ENCODE results near the gene ACOXL. TPM values are rescaled to one million over a fixed set of nuclear protein-coding genes. Genes with fewer than 3 reads are reported as not detected.

Gene ACOXL
- total RNA-seq, 5 donors from 2014 or later (not counting 1 experiment from before 2014, with no cell fraction given): 0.10 TPM; not detected in 4

GRCh38 chr2:110729106-110729505 is 3.3 kb upstream of the ACOXL start:
- Histone ChIP-seq H3K27ac (ENCODE audit: low read length) (no peak overlapping the region), H3K4me1 (ENCODE audit: control insufficient read depth in 1 of 2, extremely low read depth in 1 of 2, insufficient read depth in 2 of 2, low read length in 2 of 2) (peaks cover 0 to 14% of the 10 kb centered on the region in 2 experiments), H3K36me3 (ENCODE audit: control insufficient read depth in 2 of 2, extremely low read depth in 1 of 2, insufficient read depth in 1 of 2, low read length in 1 of 2) (no peaks in the 10 kb centered on the region), H3K4me3 (ENCODE audit: control insufficient read depth in 1 of 2, extremely low read depth in 1 of 2, low read length in 1 of 2) (no peak overlapping the region), H3K9me3 (no peaks in the 10 kb centered on the region), H3K27me3 (replicated peaks in 1 of 2; ENCODE audit: control insufficient read depth in 2 of 2, extremely low read depth in 1 of 2, insufficient read depth in 2 of 2, low read length in 1 of 2) (peaks cover 0 to 21% of the 10 kb centered on the region in 2 experiments)
- no peak overlapping the region for H3K27ac Mint-ChIP-seq
- H3K4me3 Mint-ChIP-seq: no peak overlapping the region
- ChIA-PET CTCF (no interaction called here), POLR2A (no interaction called here)
- ATAC-seq (replicated peaks in 1 of 4): no peak
- no peaks in the 10 kb centered on the region for H3K9me3 Mint-ChIP-seq
- H3K4me1 Mint-ChIP-seq: peaks cover 13 to 16% (median 16%) of the 10 kb centered on the region in 3 donors
- H3K36me3 Mint-ChIP-seq: no peaks in the 10 kb centered on the region
- WGBS (ENCODE audit: insufficient coverage): 88% methylated on average over 6 of the region's 7 CpGs
- DNase-seq: no peak
- H3K27me3 Mint-ChIP-seq: peaks cover 37 to 44% of the 10 kb centered on the region in 2 donors

GRCh38 chr2:110731064-110731463 is 1.3 kb upstream of the ACOXL start:
- Mint-ChIP-seq H3K27ac (no peak overlapping the region), H3K36me3 (no peaks in the 10 kb centered on the region), H3K4me1 (peaks cover 13 to 16% (median 16%) of the 10 kb centered on the region in 3 donors), H3K9me3 (no peaks in the 10 kb centered on the region), H3K27me3 (peaks cover 54 to 55% of the 10 kb centered on the region in 2 donors), H3K4me3 (peak overlapping the region in 2 of 3 donors; percentile 1 to 79)
- no peak for ATAC-seq (replicated peaks in 1 of 4)
- CTCF ChIA-PET: no interaction called here
- Histone ChIP-seq H3K27ac (ENCODE audit: low read length) (no peak overlapping the region), H3K9me3 (no peaks in the 10 kb centered on the region), H3K27me3 (replicated peaks in 1 of 2; ENCODE audit: control insufficient read depth in 2 of 2, extremely low read depth in 1 of 2, insufficient read depth in 2 of 2, low read length in 1 of 2) (peaks cover 0 to 33% of the 10 kb centered on the region in 2 experiments), H3K36me3 (ENCODE audit: control insufficient read depth in 2 of 2, extremely low read depth in 1 of 2, insufficient read depth in 1 of 2, low read length in 1 of 2) (no peaks in the 10 kb centered on the region), H3K4me3 (ENCODE audit: control insufficient read depth in 1 of 2, extremely low read depth in 1 of 2, low read length in 1 of 2) (no peak overlapping the region), H3K4me1 (ENCODE audit: control insufficient read depth in 1 of 2, extremely low read depth in 1 of 2, insufficient read depth in 2 of 2, low read length in 2 of 2) (peaks cover 0 to 14% of the 10 kb centered on the region in 2 experiments)
- POLR2A ChIA-PET: no interaction called here
- WGBS (ENCODE audit: insufficient coverage): 97% methylated on average over 2 of the region's 5 CpGs
- no peak for DNase-seq

GRCh38 chr2:110735366-110735765 is 3.0 kb downstream of the ACOXL start:
- Mint-ChIP-seq H3K27ac (no peak overlapping the region), H3K9me3 (peaks cover 3 to 9% (median 8%) of the 10 kb centered on the region in 3 donors), H3K4me1 (peaks cover 13 to 16% (median 16%) of the 10 kb centered on the region in 3 donors), H3K4me3 (no peak overlapping the region), H3K27me3 (peaks cover 86 to 87% of the 10 kb centered on the region in 2 donors), H3K36me3 (peaks cover 3% of the 10 kb centered on the region)
- WGBS (ENCODE audit: insufficient coverage): 76% methylated on average over 2 of the region's 4 CpGs
- H3K27ac ChIP-seq (ENCODE audit: low read length): no peak overlapping the region
- no peaks in the 10 kb centered on the region for H3K9me3 ChIP-seq
- H3K4me1 ChIP-seq (ENCODE audit: control insufficient read depth in 1 of 2, extremely low read depth in 1 of 2, insufficient read depth in 2 of 2, low read length in 2 of 2): peaks cover 0 to 14% of the 10 kb centered on the region in 2 experiments
- peaks cover 0 to 51% of the 10 kb centered on the region in 2 experiments for H3K27me3 ChIP-seq (replicated peaks in 1 of 2; ENCODE audit: control insufficient read depth in 2 of 2, extremely low read depth in 1 of 2, insufficient read depth in 2 of 2, low read length in 1 of 2)
- DNase-seq (no peak), ATAC-seq (replicated peaks in 1 of 4) (no peak)
- POLR2A ChIA-PET: no interaction called here
- H3K36me3 ChIP-seq (ENCODE audit: control insufficient read depth in 2 of 2, extremely low read depth in 1 of 2, insufficient read depth in 1 of 2, low read length in 1 of 2): no peaks in the 10 kb centered on the region
- no peak overlapping the region for H3K4me3 ChIP-seq (ENCODE audit: control insufficient read depth in 1 of 2, extremely low read depth in 1 of 2, low read length in 1 of 2)
- CTCF ChIA-PET: no interaction called here

- DNase-seq (no peak), ATAC-seq (replicated peaks in 1 of 4) (no peak)
- H3K27me3 ChIP-seq (replicated peaks in 1 of 2; ENCODE audit: control insufficient read depth in 2 of 2, extremely low read depth in 1 of 2, insufficient read depth in 2 of 2, low read length in 1 of 2): peaks cover 0 to 51% of the 10 kb centered on the region in 2 experiments
- no peak overlapping the region for H3K4me3 Mint-ChIP-seq
- H3K27ac Mint-ChIP-seq: no peak overlapping the region
- WGBS (ENCODE audit: insufficient coverage): no CpG with 5 or more reads among the region's 2 CpGs
- ChIA-PET POLR2A (no interaction called here), CTCF (no interaction called here)
- H3K4me3 ChIP-seq (ENCODE audit: control insufficient read depth in 1 of 2, extremely low read depth in 1 of 2, low read length in 1 of 2): no peak overlapping the region
- peaks cover 7 to 10% (median 9%) of the 10 kb centered on the region in 3 donors for H3K4me1 Mint-ChIP-seq
- H3K9me3 ChIP-seq: no peaks in the 10 kb centered on the region
- peaks cover 88 to 89% of the 10 kb centered on the region in 2 donors for H3K27me3 Mint-ChIP-seq
- no peak overlapping the region for H3K27ac ChIP-seq (ENCODE audit: low read length)
- H3K4me1 ChIP-seq (ENCODE audit: control insufficient read depth in 1 of 2, extremely low read depth in 1 of 2, insufficient read depth in 2 of 2, low read length in 2 of 2): peaks cover 0 to 6% of the 10 kb centered on the region in 2 experiments
- H3K36me3 ChIP-seq (ENCODE audit: control insufficient read depth in 2 of 2, extremely low read depth in 1 of 2, insufficient read depth in 1 of 2, low read length in 1 of 2): no peaks in the 10 kb centered on the region
- peaks cover 3% of the 10 kb centered on the region for H3K36me3 Mint-ChIP-seq
- peaks cover 3 to 9% (median 8%) of the 10 kb centered on the region in 3 donors for H3K9me3 Mint-ChIP-seq
These were observed 5.4 kb downstream of the ACOXL start for GRCh38 chr2:110737783-110738182.

GRCh38 chr2:110740747-110741349 is 8.5 kb downstream of the ACOXL start:
- H3K9me3 Mint-ChIP-seq: peaks cover 3 to 9% (median 8%) of the 10 kb centered on the region in 3 donors
- no peak for ATAC-seq (replicated peaks in 1 of 4)
- no peak for DNase-seq
- WGBS (ENCODE audit: insufficient coverage): 96% methylated on average over 4 of the region's 9 CpGs
- Histone ChIP-seq H3K27ac (ENCODE audit: low read length) (no peak overlapping the region), H3K4me1 (ENCODE audit: control insufficient read depth in 1 of 2, extremely low read depth in 1 of 2, insufficient read depth in 2 of 2, low read length in 2 of 2) (no peaks in the 10 kb centered on the region), H3K9me3 (no peaks in the 10 kb centered on the region), H3K27me3 (replicated peaks in 1 of 2; ENCODE audit: control insufficient read depth in 2 of 2, extremely low read depth in 1 of 2, insufficient read depth in 2 of 2, low read length in 1 of 2) (peaks cover 0 to 44% of the 10 kb centered on the region in 2 experiments), H3K4me3 (ENCODE audit: control insufficient read depth in 1 of 2, extremely low read depth in 1 of 2, low read length in 1 of 2) (no peak overlapping the region), H3K36me3 (ENCODE audit: control insufficient read depth in 2 of 2, extremely low read depth in 1 of 2, insufficient read depth in 1 of 2, low read length in 1 of 2) (no peaks in the 10 kb centered on the region)
- peaks cover 72 to 76% of the 10 kb centered on the region in 2 donors for H3K27me3 Mint-ChIP-seq
- ChIA-PET POLR2A (no interaction called here), CTCF (no interaction called here)
- no peaks in the 10 kb centered on the region for H3K4me1 Mint-ChIP-seq
- H3K27ac Mint-ChIP-seq: no peak overlapping the region
- peaks cover 3% of the 10 kb centered on the region for H3K36me3 Mint-ChIP-seq
- no peak overlapping the region for H3K4me3 Mint-ChIP-seq

GRCh38 chr2:110741491-110741980 is 9.2 kb downstream of the ACOXL start:
- H3K27ac Mint-ChIP-seq: no peak overlapping the region
- Histone ChIP-seq H3K4me3 (ENCODE audit: control insufficient read depth in 1 of 2, extremely low read depth in 1 of 2, low read length in 1 of 2) (no peak overlapping the region), H3K4me1 (ENCODE audit: control insufficient read depth in 1 of 2, extremely low read depth in 1 of 2, insufficient read depth in 2 of 2, low read length in 2 of 2) (no peaks in the 10 kb centered on the region), H3K9me3 (no peaks in the 10 kb centered on the region), H3K27me3 (replicated peaks in 1 of 2; ENCODE audit: control insufficient read depth in 2 of 2, extremely low read depth in 1 of 2, insufficient read depth in 2 of 2, low read length in 1 of 2) (peaks cover 0 to 41% of the 10 kb centered on the region in 2 experiments), H3K27ac (ENCODE audit: low read length) (no peak overlapping the region), H3K36me3 (ENCODE audit: control insufficient read depth in 2 of 2, extremely low read depth in 1 of 2, insufficient read depth in 1 of 2, low read length in 1 of 2) (no peaks in the 10 kb centered on the region)
- peaks cover 72 to 77% of the 10 kb centered on the region in 2 donors for H3K27me3 Mint-ChIP-seq
- CTCF ChIA-PET: no interaction called here
- peaks cover 3% of the 10 kb centered on the region for H3K36me3 Mint-ChIP-seq
- POLR2A ChIA-PET: no interaction called here
- no peak overlapping the region for H3K4me3 Mint-ChIP-seq
- peaks cover 3 to 9% (median 8%) of the 10 kb centered on the region in 3 donors for H3K9me3 Mint-ChIP-seq
- WGBS (ENCODE audit: insufficient coverage): 0% methylated on average over 2 of the region's 9 CpGs
- no peak for ATAC-seq (replicated peaks in 1 of 4)
- no peaks in the 10 kb centered on the region for H3K4me1 Mint-ChIP-seq
- DNase-seq: no peak
